ENCODE measurements around the gene ACAD11.
"Not testable (repeated sequence)": the region's sequence is repeated elsewhere in the genome, so short reads cannot be mapped to it uniquely, and the experiment has no call there.

Gene ACAD11

GRCh38 chr3:132622761-132623160 is 36.8 kb downstream of the ACAD11 start:
- TF ChIP-seq CTCF (IDR thresholded peaks at IDR 0.05; ENCODE audit: insufficient read depth, low read length, poor library complexity, severe bottlenecking): no peak
- Histone ChIP-seq H3K27me3 (replicated peaks; ENCODE audit: control insufficient read depth, insufficient read depth, low read length) (no peaks in the 10 kb centered on the region), H3K36me3 (ENCODE audit: control insufficient read depth, insufficient read depth, low read length) (peaks cover 2% of the 10 kb centered on the region), H3K4me3 (replicated peaks; ENCODE audit: low read depth, low read length) (no peak overlapping the region)
- DNase-seq (ENCODE audit: extremely low read depth, insufficient read length): no peak

- Histone ChIP-seq H3K27me3 (replicated peaks; ENCODE audit: control insufficient read depth, insufficient read depth, low read length) (no peaks in the 10 kb centered on the region), H3K4me3 (replicated peaks; ENCODE audit: low read depth, low read length) (no peak overlapping the region), H3K36me3 (ENCODE audit: control insufficient read depth, insufficient read depth, low read length) (peaks cover 2% of the 10 kb centered on the region)
- no peak for TF ChIP-seq CTCF (IDR thresholded peaks at IDR 0.05; ENCODE audit: insufficient read depth, low read length, poor library complexity, severe bottlenecking)
- DNase-seq (ENCODE audit: extremely low read depth, insufficient read length): no peak
Observed at GRCh38 chr3:132622148-132622547, 37.5 kb downstream of the ACAD11 start.

- no peak for TF ChIP-seq CTCF (IDR thresholded peaks at IDR 0.05; ENCODE audit: insufficient read depth, low read length, poor library complexity, severe bottlenecking)
- H3K36me3 ChIP-seq (ENCODE audit: control insufficient read depth, insufficient read depth, low read length): no peaks in the 10 kb centered on the region; the same call in 1 of the 2 replicates
- H3K27me3 ChIP-seq (replicated peaks; ENCODE audit: control insufficient read depth, insufficient read depth, low read length): no peaks in the 10 kb centered on the region
- DNase-seq (ENCODE audit: extremely low read depth, insufficient read length): no peak
- no peak overlapping the region for H3K4me3 ChIP-seq (replicated peaks; ENCODE audit: low read depth, low read length)
Observed at GRCh38 chr3:132616780-132617179, 42.8 kb downstream of the ACAD11 start.

- Histone ChIP-seq H3K36me3 (ENCODE audit: control insufficient read depth, insufficient read depth, low read length) (no peaks in the 10 kb centered on the region; the same call in 1 of the 2 replicates), H3K27me3 (replicated peaks; ENCODE audit: control insufficient read depth, insufficient read depth, low read length) (no peaks in the 10 kb centered on the region), H3K4me3 (replicated peaks; ENCODE audit: low read depth, low read length) (no peak overlapping the region)
- DNase-seq (ENCODE audit: extremely low read depth, insufficient read length): no peak
- TF ChIP-seq CTCF (IDR thresholded peaks at IDR 0.05; ENCODE audit: insufficient read depth, low read length, poor library complexity, severe bottlenecking): no peak
Observed at GRCh38 chr3:132615881-132616280, 43.7 kb downstream of the ACAD11 start.

GRCh38 chr3:132615301-132615700 is 44.3 kb downstream of the ACAD11 start:
- not testable (repeated sequence) for DNase-seq (ENCODE audit: extremely low read depth, insufficient read length); H3K4me3 ChIP-seq (replicated peaks; ENCODE audit: low read depth, low read length); H3K27me3 ChIP-seq (replicated peaks; ENCODE audit: control insufficient read depth, insufficient read depth, low read length); H3K36me3 ChIP-seq (ENCODE audit: control insufficient read depth, insufficient read depth, low read length)

- H3K36me3 ChIP-seq (ENCODE audit: control insufficient read depth, insufficient read depth, low read length); DNase-seq (ENCODE audit: extremely low read depth, insufficient read length); H3K4me3 ChIP-seq (replicated peaks; ENCODE audit: low read depth, low read length); H3K27me3 ChIP-seq (replicated peaks; ENCODE audit: control insufficient read depth, insufficient read depth, low read length): not testable (repeated sequence)
Observed at GRCh38 chr3:132606620-132607019, 53.0 kb downstream of the ACAD11 start.

GRCh38 chr3:132606085-132606484 is 53.5 kb downstream of the ACAD11 start:
- Histone ChIP-seq H3K27me3 (replicated peaks; ENCODE audit: control insufficient read depth, insufficient read depth, low read length) (no peaks in the 10 kb centered on the region), H3K4me3 (replicated peaks; ENCODE audit: low read depth, low read length) (no peak overlapping the region), H3K36me3 (ENCODE audit: control insufficient read depth, insufficient read depth, low read length) (no peaks in the 10 kb centered on the region)
- no peak for TF ChIP-seq CTCF (IDR thresholded peaks at IDR 0.05; ENCODE audit: insufficient read depth, low read length, poor library complexity, severe bottlenecking)
- no peak for DNase-seq (ENCODE audit: extremely low read depth, insufficient read length)

All from GM06990 (cell line).